Erythroblast (primary cell): ENCODE measurements around the gene CEP290.

Source experiments
- GATA1 ChIP-seq: IDR thresholded peaks from 2 replicates; pipeline ENCODE4 v1.6.1; 2011; ENCODE audit warnings: low read depth, mild to moderate bottlenecking, control low read depth, low read length, moderate library complexity
- POLR2A ChIP-seq: IDR thresholded peaks from 2 replicates; pipeline ENCODE4 v1.6.1; 2011; ENCODE audit warnings: mild to moderate bottlenecking, low read length

GRCh38 chr12:88142610-88142991, 713 bp upstream of the CEP290 start:
- TF ChIP-seq POLR2A (no peak), GATA1 (no peak)
